Right cardiac atrium (tissue), 5 donors: Measurements from ENCODE around the gene C22orf23. TPM values are rescaled to one million over a fixed set of nuclear protein-coding genes. Genes with fewer than 3 reads are reported as not detected.

Source experiments
- ATAC-seq, 2 donors: fragments of 200-7000 bp; cut with Tn5 transposase; one replicate each; pipeline versions ENCODE4 v1.8.0 to v1.9.1; 2020; ENCODE audit warnings: moderate library complexity in 2 of 2, mild to moderate bottlenecking in 1 of 2
- DNase-seq, 3 donors: peaks; one replicate each; pipeline ENCODE4 v3.0.0-alpha.2; 2020
- H3K27ac ChIP-seq: one replicate; pipeline ENCODE4 v1.5.1; 2013; ENCODE audit warnings: mild to moderate bottlenecking, low read length, control low read depth, moderate library complexity
- H3K27me3 ChIP-seq: one replicate; pipeline ENCODE4 v1.6.1; 2013; ENCODE audit not compliant: control insufficient read depth, insufficient read depth
- H3K4me1 ChIP-seq: one replicate; pipeline ENCODE4 v1.6.1; 2013; ENCODE audit warnings: low read length; ENCODE audit not compliant: control insufficient read depth, insufficient read depth
- H3K4me3 ChIP-seq: one replicate; pipeline ENCODE4 v1.5.1; 2013; ENCODE audit warnings: low read length, control low read depth
- H3K9me3 ChIP-seq: one replicate; pipeline ENCODE4 v1.6.1; 2013; ENCODE audit warnings: low read length; ENCODE audit not compliant: control insufficient read depth
- WGBS: extraction: QIAGEN DNeasy Blood & Tissue Kit; methylation state at CpG from one replicate; pipeline ENCODE4 v1.1.7; 2013; 5-methylcytosine and 5-hydroxymethylcytosine counted together
- intact Hi-C, 4 donors: fragments of 100-400 bp; cut with DNase I; formaldehyde crosslinking; loops; one replicate each; pipeline versions ENCODE4 v1.11.0 to v1.14.0; 2022 to 2023
- polyA plus RNA-seq: library from polyadenylated mRNA; stranded (reverse); fragments of 200-250 nt; gene quantifications from one replicate; pipeline ENCODE4 v1.2.3, GENCODE V29; 2013
- total RNA-seq, 4 donors: library from RNA; stranded (reverse); fragmentation: NEBNext Ultra II Directional; extraction: Animal tissue kit (Norgen Biotek cat#: 25700); gene quantifications; one replicate each; pipeline ENCODE4 v1.2.1, GENCODE V29; 2021
- donor health status: healthy with polysubstance abuse.
- donor health status: DM: no; HTN: yes; CAD: no.
- donor health status: DM: no; HTN: no; CAD: no.
- donor health status: DM: no; HTN: yes; CAD: no; lungs with severe emphysema.
- donor health status: DM: yes; HTN: yes; CAD: no.

The C22orf23 gene
- total and polyA plus RNA-seq, 5 donors, result 0.19 to 0.54 (median 0.34) TPM

GRCh38 chr22:37931893-37932389 is 21.5 kb downstream of the C22orf23 start:
- peaks cover 10% of the 10 kb centered on the region for H3K4me1 ChIP-seq
- no peak overlapping the region for H3K4me3 ChIP-seq
- no peaks in the 10 kb centered on the region for H3K9me3 ChIP-seq
- intact Hi-C loops, result loop anchor here in 2 of 4 donors (10.0 kb wide), 2 partner anchors 47 to 117 kb away; no protein-coding TSS in a partner anchor
- no peaks in the 10 kb centered on the region for H3K27me3 ChIP-seq
- H3K27ac ChIP-seq, result no peak overlapping the region
- whole genome bisulfite sequencing, result 79% methylated on average over 6 of the region's 6 CpGs
- DNase-seq, result no peak
- ATAC-seq, result no peak

GRCh38 chr22:37930952-37931440 is 22.4 kb downstream of the C22orf23 start:
- DNase-seq (no peak), ATAC-seq (no peak)
- Histone ChIP-seq H3K9me3 (no peaks in the 10 kb centered on the region), H3K27me3 (no peaks in the 10 kb centered on the region), H3K4me3 (no peak overlapping the region), H3K4me1 (peaks cover 10% of the 10 kb centered on the region), H3K27ac (no peak overlapping the region)
- WGBS, result 88% methylated on average over 2 of the region's 2 CpGs
- intact Hi-C loops, result loop anchor here in 2 of 4 donors (10.0 kb wide), 2 partner anchors 46 to 116 kb away; no protein-coding TSS in a partner anchor

GRCh38 chr22:37930270-37930951 is 23.0 kb downstream of the C22orf23 start:
- no peak for DNase-seq

GRCh38 chr22:37929390-37929789 is 24.0 kb downstream of the C22orf23 start:
- no peaks in the 10 kb centered on the region for H3K27me3 ChIP-seq
- DNase-seq, result no peak
- intact Hi-C loops, result no loop called here
- 93% methylated on average over 5 of the region's 5 CpGs for WGBS
- no peak overlapping the region for H3K4me3 ChIP-seq
- no peaks in the 10 kb centered on the region for H3K9me3 ChIP-seq
- no peak overlapping the region for H3K27ac ChIP-seq
- no peak for ATAC-seq
- H3K4me1 ChIP-seq, result peaks cover 10% of the 10 kb centered on the region

More at GRCh38 chr22:37930270-37930951, 23.0 kb downstream of the C22orf23 start:
- ATAC-seq, result no peak
- Histone ChIP-seq H3K27me3 (no peaks in the 10 kb centered on the region), H3K4me1 (peaks cover 10% of the 10 kb centered on the region), H3K27ac (no peak overlapping the region), H3K9me3 (no peaks in the 10 kb centered on the region), H3K4me3 (no peak overlapping the region)
- intact Hi-C loops, result loop anchor here in 2 of 4 donors (10.0 kb wide), 2 partner anchors 46 to 116 kb away; no protein-coding TSS in a partner anchor
- 78% methylated on average over 11 of the region's 11 CpGs for WGBS

GRCh38 chr22:37927637-37927936 is 25.8 kb downstream of the C22orf23 start:
- no peak for DNase-seq
- 98% methylated on average over 5 of the region's 5 CpGs for WGBS
- intact Hi-C loops, result no loop called here

GRCh38 chr22:37926771-37927636 is 26.4 kb downstream of the C22orf23 start:
- no peaks in the 10 kb centered on the region for H3K4me1 ChIP-seq
- H3K27me3 ChIP-seq, result no peaks in the 10 kb centered on the region
- no peaks in the 10 kb centered on the region for H3K9me3 ChIP-seq
- 90% methylated on average over 32 of the region's 32 CpGs for WGBS
- H3K4me3 ChIP-seq, result no peak overlapping the region
- H3K27ac ChIP-seq, result no peak overlapping the region
- intact Hi-C loops, result no loop called here
- no peak for DNase-seq
- ATAC-seq, result no peak

More at GRCh38 chr22:37927637-37927936, 25.8 kb downstream of the C22orf23 start:
- H3K4me1 ChIP-seq, result no peaks in the 10 kb centered on the region
- H3K9me3 ChIP-seq, result no peaks in the 10 kb centered on the region
- no peaks in the 10 kb centered on the region for H3K27me3 ChIP-seq
- H3K27ac ChIP-seq, result no peak overlapping the region
- no peak overlapping the region for H3K4me3 ChIP-seq
- no peak for ATAC-seq

- Histone ChIP-seq H3K27ac (no peak overlapping the region), H3K4me3 (no peak overlapping the region), H3K9me3 (no peaks in the 10 kb centered on the region), H3K27me3 (no peaks in the 10 kb centered on the region), H3K4me1 (no peaks in the 10 kb centered on the region)
- DNase-seq (no peak), ATAC-seq (no peak)
- WGBS, result 92% methylated on average over 7 of the region's 7 CpGs
- intact Hi-C loops, result no loop called here
These were observed 27.0 kb downstream of the C22orf23 start for GRCh38 chr22:37926358-37926757.

- WGBS, result 93% methylated on average over 15 of the region's 15 CpGs
- no peaks in the 10 kb centered on the region for H3K27me3 ChIP-seq
- ATAC-seq (no peak), DNase-seq (no peak)
- no peaks in the 10 kb centered on the region for H3K9me3 ChIP-seq
- H3K4me3 ChIP-seq, result no peak overlapping the region
- intact Hi-C loops, result no loop called here
- no peak overlapping the region for H3K27ac ChIP-seq
- no peaks in the 10 kb centered on the region for H3K4me1 ChIP-seq
These were observed 27.6 kb downstream of the C22orf23 start for GRCh38 chr22:37925767-37926166.

- no peaks in the 10 kb centered on the region for H3K9me3 ChIP-seq
- DNase-seq (no peak), ATAC-seq (no peak)
- H3K27me3 ChIP-seq, result no peaks in the 10 kb centered on the region
- no peak overlapping the region for H3K4me3 ChIP-seq
- intact Hi-C loops, result no loop called here
- 67% methylated on average over 3 of the region's 3 CpGs for WGBS
- no peaks in the 10 kb centered on the region for H3K4me1 ChIP-seq
- H3K27ac ChIP-seq, result no peak overlapping the region
These were observed 28.1 kb downstream of the C22orf23 start for GRCh38 chr22:37925330-37925729.

- intact Hi-C loops, result no loop called here
These were observed 28.9 kb downstream of the C22orf23 start for GRCh38 chr22:37924386-37925065.

More at GRCh38 chr22:37924386-37925065, 28.9 kb downstream of the C22orf23 start:
- no peaks in the 10 kb centered on the region for H3K9me3 ChIP-seq
- H3K27me3 ChIP-seq, result no peaks in the 10 kb centered on the region
- DNase-seq (no peak), ATAC-seq (no peak)
- WGBS, result 90% methylated on average over 18 of the region's 18 CpGs
- no peak overlapping the region for H3K4me3 ChIP-seq
- no peak overlapping the region for H3K27ac ChIP-seq
- no peaks in the 10 kb centered on the region for H3K4me1 ChIP-seq
